GM18517 (cell line): ENCODE data around the gene MBD2.

Experiments
- ATAC-seq: cut with Tn5 transposase; IDR thresholded peaks from one replicate; pipeline ENCODE4 v1.9.1; 2021; ENCODE audit warnings: mild to moderate bottlenecking, moderate library complexity; ENCODE audit not compliant: unreplicated experiment

MBD2 gene

DNA sequence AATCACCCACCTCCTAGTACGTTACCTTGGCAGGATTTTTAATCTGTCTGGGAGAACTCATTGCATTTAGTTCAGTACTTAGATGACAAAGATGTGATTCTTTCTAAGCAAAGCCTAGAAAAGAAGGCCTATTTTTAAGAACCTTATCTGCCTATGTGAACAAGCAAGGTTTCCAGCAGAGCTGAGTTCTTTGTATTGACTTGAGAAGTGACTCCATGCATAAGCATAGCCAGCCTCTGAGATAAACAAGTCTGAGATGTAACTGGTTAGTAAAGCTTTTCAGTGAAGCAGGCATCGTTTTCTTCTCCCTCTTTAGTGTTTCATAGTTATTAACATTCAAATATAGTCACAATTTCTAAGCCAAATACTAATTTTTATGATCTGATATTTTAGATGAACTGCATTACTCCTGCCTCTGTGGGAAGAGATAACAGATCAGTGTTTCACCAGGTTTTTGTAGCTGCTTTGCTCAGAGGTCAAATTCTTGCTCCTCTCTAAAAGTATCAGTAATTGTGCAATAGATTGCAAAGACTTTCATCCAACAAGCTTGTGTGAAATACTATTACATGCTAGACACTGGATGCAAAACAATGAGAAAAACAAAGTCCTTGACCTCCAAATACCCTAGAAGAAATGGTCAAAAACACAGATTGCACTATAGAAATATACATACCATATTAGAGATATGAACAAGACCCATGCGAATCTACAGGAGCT, 107.8 kb downstream of the MBD2 start:
- ATAC-seq: no peak

DNA sequence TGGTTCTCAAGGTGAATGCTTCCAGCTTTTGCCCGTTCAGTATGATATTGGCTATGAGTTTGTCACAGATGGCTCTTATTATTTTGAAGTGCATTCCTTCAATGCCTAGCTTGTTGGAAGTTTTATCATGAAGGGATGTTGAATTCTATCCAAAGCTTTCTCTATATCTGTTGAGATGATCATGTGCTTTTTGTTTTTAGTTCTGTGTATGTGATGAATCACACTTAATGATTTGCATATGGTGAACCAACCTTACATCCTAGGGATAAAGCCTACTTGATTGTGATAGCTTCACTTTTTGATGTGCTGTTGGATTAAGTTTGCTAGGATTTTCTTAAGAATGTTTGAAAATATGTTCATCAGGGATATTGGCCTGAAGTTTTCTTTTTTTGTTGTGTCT, 112.1 kb downstream of the MBD2 start:
- no peak for ATAC-seq

DNA sequence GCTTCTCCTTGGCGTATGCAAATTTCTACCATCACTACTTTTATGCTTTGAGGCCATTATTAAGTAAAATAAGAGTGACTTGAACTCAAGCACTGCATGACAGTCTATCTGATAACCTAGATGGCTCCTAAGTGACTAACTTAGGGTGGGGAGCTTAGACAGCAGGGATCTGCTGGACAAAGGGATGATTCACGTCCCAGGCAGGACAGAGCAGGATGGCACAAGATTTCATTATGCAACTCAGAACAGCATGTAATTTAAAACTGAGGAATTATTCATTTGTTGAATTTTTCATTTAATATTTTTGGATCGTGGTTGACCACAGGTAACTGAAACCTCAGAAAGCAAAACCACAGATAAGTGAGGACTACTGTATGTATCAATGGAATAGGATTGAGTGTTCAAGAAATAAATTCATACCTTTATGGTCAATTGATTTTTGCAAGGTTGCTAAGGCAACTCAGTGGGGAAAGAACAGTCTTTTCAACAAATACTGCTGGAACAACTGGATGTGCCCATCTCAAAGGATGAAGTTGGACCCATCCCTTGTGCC, 115.3 kb downstream of the MBD2 start:
- no peak for ATAC-seq

DNA sequence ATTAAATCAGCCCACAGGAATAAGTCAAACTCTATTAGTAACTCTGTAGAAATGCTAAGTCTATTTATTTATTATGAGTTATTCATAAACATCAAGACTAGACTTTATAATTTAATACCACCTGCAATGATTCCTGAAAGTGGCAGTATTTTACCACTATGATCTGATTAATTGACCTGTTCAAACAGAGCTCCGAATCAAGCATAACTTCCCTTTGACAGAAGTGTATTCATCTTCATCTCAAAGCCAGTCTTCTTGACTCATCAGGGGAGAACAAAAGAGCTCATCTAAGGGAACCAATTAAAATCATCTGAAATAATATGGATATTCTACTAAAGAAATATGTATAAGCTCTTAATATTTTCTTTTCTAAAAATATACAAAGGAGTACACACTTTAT, 122.3 kb downstream of the MBD2 start:
- ATAC-seq: no peak
